SU-DHL-6 (cell line): ENCODE measurements around the gene ADAMTS3.

Source experiments
- H2AFZ ChIP-seq: fragments of 200-600 bp; sonication (generic); 2 replicates; pipeline ENCODE4 v1.6.1; 2014; ENCODE audit warnings: low read depth, mild to moderate bottlenecking, moderate library complexity, mixed read lengths, antibody characterized with exemption, low read length; ENCODE audit not compliant: severe bottlenecking
- H3F3A ChIP-seq: fragments of 200-600 bp; shearing (Covaris generic); 2 replicates; pipeline ENCODE4 v1.6.0; 2016; ENCODE audit warnings: antibody characterized with exemption, mild to moderate bottlenecking; ENCODE audit not compliant: insufficient read depth
- H3K27ac ChIP-seq: fragments of 200-600 bp; sonication (generic); 2 replicates; pipeline ENCODE4 v1.5.1; 2016; ENCODE audit warnings: low read depth, mild to moderate bottlenecking, low read length, moderate library complexity, mixed read lengths
- H3K27me3 ChIP-seq: fragments of 200-600 bp; sonication (generic), shearing (Covaris generic); 2 replicates; pipeline ENCODE4 v1.6.0; 2014; ENCODE audit warnings: mild to moderate bottlenecking, low read length
- H3K36me3 ChIP-seq: fragments of 200-600 bp; sonication (generic); 2 replicates; pipeline ENCODE4 v1.6.1; 2014; ENCODE audit warnings: mild to moderate bottlenecking, low read length, mixed read lengths
- H3K4me2 ChIP-seq: fragments of 300-600, 200-600 bp; shearing (Covaris generic), sonication (generic); 2 replicates; pipeline ENCODE4 v1.6.0; 2014; ENCODE audit warnings: low read length, low read depth, mild to moderate bottlenecking; ENCODE audit not compliant: poor library complexity, severe bottlenecking
- H3K4me3 ChIP-seq: fragments of 200-600 bp; sonication (generic); 2 replicates; pipeline ENCODE4 v1.5.1; 2014; ENCODE audit warnings: antibody characterized with exemption, low read length, mild to moderate bottlenecking, mixed read lengths; ENCODE audit not compliant: insufficient read depth, poor library complexity, severe bottlenecking
- H3K79me2 ChIP-seq: fragments of 200-600 bp; sonication (generic); 2 replicates; pipeline ENCODE4 v1.6.1; 2014; ENCODE audit warnings: mild to moderate bottlenecking, low read length, moderate library complexity; ENCODE audit not compliant: insufficient read depth
- H3K9ac ChIP-seq: fragments of 200-600 bp; sonication (generic); 2 replicates; pipeline ENCODE4 v1.7.0; 2014; ENCODE audit warnings: mild to moderate bottlenecking, low read length
- H3K9me2 ChIP-seq: fragments of 200-600 bp; sonication (generic); replicated peaks from 2 replicates; pipeline ENCODE4 v1.6.1; 2014; ENCODE audit warnings: low read length; ENCODE audit not compliant: insufficient read depth
- H3K9me3 ChIP-seq: fragments of 200-600 bp; sonication (generic); 2 replicates; pipeline ENCODE4 v1.6.1; 2014; ENCODE audit warnings: low read length, mixed read lengths; ENCODE audit not compliant: insufficient read depth
- H4K20me1 ChIP-seq: fragments of 200-600 bp; sonication (generic); 2 replicates; pipeline ENCODE4 v1.6.1; 2014; ENCODE audit warnings: low read depth, mild to moderate bottlenecking, antibody characterized with exemption, low read length, moderate library complexity, mixed read lengths
- EZH2phosphoT487 ChIP-seq: fragments of 200-600 bp; sonication (generic), shearing (Covaris generic); conservative IDR thresholded peaks from 2 replicates; pipeline ENCODE4 v1.6.1; 2018; ENCODE audit warnings: mild to moderate bottlenecking, antibody characterized with exemption, low read length, moderate library complexity, mixed read lengths
- TF ChIP-seq, protein P1 (sequence below): fragments of 200-600 bp; sonication (generic); IDR thresholded peaks from one replicate; pipeline ENCODE4 v1.5.1; 2017; ENCODE audit warnings: antibody characterized with exemption, mild to moderate bottlenecking, low read length, moderate library complexity; ENCODE audit not compliant: insufficient read depth, poor library complexity, severe bottlenecking

The ADAMTS3 gene

DNA sequence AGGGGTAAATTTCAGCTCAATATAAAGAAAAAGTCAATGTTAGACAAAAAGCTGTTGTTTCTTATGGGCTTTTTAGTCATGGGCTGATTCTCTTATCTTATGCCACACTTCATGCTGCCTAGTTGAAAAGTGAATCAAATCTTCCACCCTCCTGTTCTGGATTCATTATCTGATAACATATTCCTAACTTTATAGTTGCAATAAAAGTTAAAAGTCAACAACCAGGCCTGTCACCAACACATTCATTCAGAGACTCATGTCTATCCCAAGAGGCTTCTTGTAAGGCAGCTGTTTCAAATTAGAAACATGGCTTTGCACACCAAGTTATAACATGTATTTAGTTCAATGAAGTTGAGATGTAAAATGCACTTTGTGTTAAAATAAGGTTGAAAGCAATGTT is 243.8 kb downstream of the ADAMTS3 start:
- no peak for TF ChIP-seq EZH2phosphoT487
- no peaks in the 10 kb centered on the region for H3K27me3 ChIP-seq
- no peak overlapping the region for H3K27ac ChIP-seq
- H3K4me2 ChIP-seq = no peak overlapping the region
- no peaks in the 10 kb centered on the region for H3F3A ChIP-seq
- H3K9ac ChIP-seq = no peak overlapping the region
- no peak overlapping the region for H3K4me3 ChIP-seq
- no peaks in the 10 kb centered on the region for H4K20me1 ChIP-seq
- H3K36me3 ChIP-seq = no peaks in the 10 kb centered on the region
- H2AFZ ChIP-seq = no peak overlapping the region
- no peaks in the 10 kb centered on the region for H3K79me2 ChIP-seq
- no peaks in the 10 kb centered on the region for H3K9me2 ChIP-seq
- no peaks in the 10 kb centered on the region for H3K9me3 ChIP-seq

GRCh38 chr4:72323227-72323626 is 245.8 kb downstream of the ADAMTS3 start:
- TF ChIP-seq EZH2phosphoT487 = no peak
- TF ChIP-seq, protein P1, sequence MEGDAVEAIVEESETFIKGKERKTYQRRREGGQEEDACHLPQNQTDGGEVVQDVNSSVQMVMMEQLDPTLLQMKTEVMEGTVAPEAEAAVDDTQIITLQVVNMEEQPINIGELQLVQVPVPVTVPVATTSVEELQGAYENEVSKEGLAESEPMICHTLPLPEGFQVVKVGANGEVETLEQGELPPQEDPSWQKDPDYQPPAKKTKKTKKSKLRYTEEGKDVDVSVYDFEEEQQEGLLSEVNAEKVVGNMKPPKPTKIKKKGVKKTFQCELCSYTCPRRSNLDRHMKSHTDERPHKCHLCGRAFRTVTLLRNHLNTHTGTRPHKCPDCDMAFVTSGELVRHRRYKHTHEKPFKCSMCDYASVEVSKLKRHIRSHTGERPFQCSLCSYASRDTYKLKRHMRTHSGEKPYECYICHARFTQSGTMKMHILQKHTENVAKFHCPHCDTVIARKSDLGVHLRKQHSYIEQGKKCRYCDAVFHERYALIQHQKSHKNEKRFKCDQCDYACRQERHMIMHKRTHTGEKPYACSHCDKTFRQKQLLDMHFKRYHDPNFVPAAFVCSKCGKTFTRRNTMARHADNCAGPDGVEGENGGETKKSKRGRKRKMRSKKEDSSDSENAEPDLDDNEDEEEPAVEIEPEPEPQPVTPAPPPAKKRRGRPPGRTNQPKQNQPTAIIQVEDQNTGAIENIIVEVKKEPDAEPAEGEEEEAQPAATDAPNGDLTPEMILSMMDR = no peak
- Histone ChIP-seq H3K4me2 (no peak overlapping the region), H3K4me3 (no peak overlapping the region), H2AFZ (no peak overlapping the region), H4K20me1 (no peaks in the 10 kb centered on the region), H3F3A (no peaks in the 10 kb centered on the region), H3K27ac (no peak overlapping the region), H3K9me3 (no peaks in the 10 kb centered on the region), H3K27me3 (no peaks in the 10 kb centered on the region), H3K9ac (no peak overlapping the region), H3K79me2 (no peaks in the 10 kb centered on the region), H3K9me2 (no peaks in the 10 kb centered on the region), H3K36me3 (no peaks in the 10 kb centered on the region)

DNA sequence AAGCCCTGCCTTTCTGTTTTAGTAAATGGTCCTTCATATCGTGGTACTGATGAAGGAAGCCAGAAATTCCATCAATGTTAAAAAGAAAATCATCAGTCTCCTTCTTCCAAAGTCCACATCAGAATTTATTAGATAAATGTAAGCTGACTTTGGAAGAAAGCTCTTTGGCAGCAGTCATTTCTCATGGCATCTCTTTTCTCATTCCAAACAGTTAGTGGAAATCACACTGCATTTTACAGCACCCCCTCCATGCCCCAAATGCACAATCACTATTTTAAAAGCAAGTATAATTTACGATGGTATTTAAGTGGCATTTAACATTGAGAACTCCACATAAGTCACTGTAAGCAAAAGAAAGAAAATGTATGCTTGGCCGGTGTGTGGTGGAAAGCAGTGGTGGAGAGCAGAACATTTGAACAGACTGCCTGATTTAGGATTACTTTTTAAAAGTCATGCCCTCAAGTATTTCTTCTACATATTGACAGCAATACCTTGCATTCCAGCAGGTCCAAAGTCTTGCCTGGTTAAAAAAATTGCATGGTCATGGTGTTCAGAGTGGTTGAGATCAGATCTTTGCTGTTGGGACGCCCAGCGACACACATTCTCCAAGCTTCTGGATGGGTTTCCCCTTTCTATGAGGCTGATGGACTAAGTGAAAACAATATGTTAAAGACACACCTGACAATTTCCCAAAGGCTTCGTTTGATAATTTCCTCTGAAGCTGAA is 248.6 kb downstream of the ADAMTS3 start:
- TF ChIP-seq EZH2phosphoT487 = no peak
- TF ChIP-seq, protein P1 = no peak
- Histone ChIP-seq H3F3A (no peaks in the 10 kb centered on the region), H2AFZ (no peak overlapping the region), H3K9me3 (no peaks in the 10 kb centered on the region), H3K4me2 (no peak overlapping the region), H3K27me3 (no peaks in the 10 kb centered on the region), H3K9ac (no peak overlapping the region), H4K20me1 (no peaks in the 10 kb centered on the region), H3K9me2 (no peaks in the 10 kb centered on the region), H3K36me3 (no peaks in the 10 kb centered on the region), H3K27ac (no peak overlapping the region), H3K79me2 (no peaks in the 10 kb centered on the region), H3K4me3 (no peak overlapping the region)

DNA sequence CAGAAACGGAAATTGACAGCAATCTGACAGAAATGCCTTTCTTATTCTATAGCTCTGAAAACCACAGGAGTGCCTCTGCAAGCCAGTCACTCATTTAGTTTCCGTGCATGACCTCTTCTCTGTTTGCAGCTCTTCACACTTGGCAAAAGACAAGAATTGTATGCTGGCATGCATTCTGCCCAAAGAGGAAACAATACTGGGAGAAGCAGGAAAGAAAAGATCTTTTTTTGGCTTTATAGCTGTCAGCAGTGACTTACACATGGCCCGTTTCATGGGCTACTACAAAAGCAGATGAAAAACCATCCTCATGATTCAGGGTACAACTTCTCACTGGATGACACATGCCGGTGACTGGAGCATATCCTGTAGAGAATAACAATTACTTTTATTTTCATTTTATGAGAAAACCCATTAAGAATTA is 249.4 kb downstream of the ADAMTS3 start:
- H3K9me2 ChIP-seq = no peaks in the 10 kb centered on the region
- H3K4me3 ChIP-seq = no peak overlapping the region
- H3K27ac ChIP-seq = no peak overlapping the region
- no peak overlapping the region for H3K4me2 ChIP-seq
- no peaks in the 10 kb centered on the region for H3K79me2 ChIP-seq
- no peaks in the 10 kb centered on the region for H4K20me1 ChIP-seq
- no peaks in the 10 kb centered on the region for H3K27me3 ChIP-seq
- TF ChIP-seq, protein P1 = no peak
- no peak for TF ChIP-seq EZH2phosphoT487
- no peaks in the 10 kb centered on the region for H3K36me3 ChIP-seq
- H3F3A ChIP-seq = no peaks in the 10 kb centered on the region
- no peak overlapping the region for H3K9ac ChIP-seq
- no peaks in the 10 kb centered on the region for H3K9me3 ChIP-seq
- H2AFZ ChIP-seq = no peak overlapping the region
